GM12878 (cell line): ENCODE measurements around the gene POLA1. TPM values are rescaled to one million over a fixed set of nuclear protein-coding genes. Genes with fewer than 3 reads are reported as not detected.

Experiments
- ATAC-seq: fragments of 200-7000 bp; cut with Tn5 transposase; 3 replicates; pipeline ENCODE4 v1.9.1; 2020; ENCODE audit warnings: mild to moderate bottlenecking, moderate library complexity
- BruUV-seq: library from RNA; stranded (reverse); fragments of 400-500 nt; replicated peaks from 2 replicates; lab custom pipeline; 2021; lab: Mats Ljungman, UMichigan
- CTCF ChIA-PET: fragments of 300-600 bp; sonication (Branson Sonifier 250); formaldehyde crosslinking; extraction: SDS; loops from one replicate; lab custom pipeline; 2021; ENCODE audit warnings: inconsistent platforms; lab: Yijun Ruan, JAX
- POLR2A ChIA-PET: fragments of 350-600 bp; formaldehyde crosslinking; extraction: SDS; loops from one replicate; lab custom pipeline; 2021; ENCODE audit warnings: inconsistent platforms; lab: Charles Lee
- RAD21 ChIA-PET: fragments of 300-600 bp; sonication (Branson Sonifier 250); formaldehyde crosslinking; loops from one replicate; lab custom pipeline; 2023; ENCODE audit warnings: antibody characterized with exemption; ENCODE audit not compliant: unreplicated experiment; lab: Charles Lee
- SMC1A ChIA-PET: fragments of 300-600 bp; sonication (Branson Sonifier 250); formaldehyde crosslinking; loops from one replicate; lab custom pipeline; 2023; ENCODE audit not compliant: unreplicated experiment, uncharacterized antibody; lab: Charles Lee
- DNase-seq: peaks from one replicate; pipeline ENCODE4 v3.0.0-alpha.2; 2011; ENCODE audit warnings: low read depth, low spot score
- FAIRE-seq: peaks from 3 replicates; lab custom pipeline; 2011; peaks lifted over from hg19 to GRCh38; lab: Jason Lieb, UNC
- H2AFZ ChIP-seq: 2 replicates; pipeline ENCODE4 v1.6.0; 2011; ENCODE audit warnings: low read depth, low read length, control low read depth; ENCODE audit not compliant: control insufficient read depth
- H3K27ac ChIP-seq: 2 replicates; pipeline ENCODE4 v1.5.1; 2011; ENCODE audit warnings: control low read depth; ENCODE audit not compliant: control insufficient read depth, insufficient read depth
- H3K27me3 ChIP-seq, 2 experiments: replicated peaks in 1 of 2; 2 replicates each; pipeline versions ENCODE4 v1.6.0 to v1.6.1; 2011; ENCODE audit warnings: low read length in 1 of 2; ENCODE audit not compliant: control insufficient read depth in 2 of 2, insufficient read depth in 2 of 2
- H3K36me3 ChIP-seq, 2 experiments: 2 replicates each; pipeline ENCODE4 v1.5.1; 2011; ENCODE audit warnings: low read length in 1 of 2; ENCODE audit not compliant: control insufficient read depth in 2 of 2, insufficient read depth in 2 of 2
- H3K4me1 ChIP-seq: 2 replicates; pipeline ENCODE4 v1.6.1; 2011; ENCODE audit warnings: mild to moderate bottlenecking, low read length, moderate library complexity, mixed read lengths; ENCODE audit not compliant: control insufficient read depth, insufficient read depth
- H3K4me2 ChIP-seq: 2 replicates; pipeline ENCODE4 v1.6.0; 2011; ENCODE audit warnings: control low read depth; ENCODE audit not compliant: control insufficient read depth, insufficient read depth
- H3K4me3 ChIP-seq: fragments of 200-600 bp; sonication (generic); 2 replicates; pipeline ENCODE4 v1.5.1; 2016
- H3K79me2 ChIP-seq: 2 replicates; pipeline ENCODE4 v1.6.0; 2011; ENCODE audit warnings: low read length; ENCODE audit not compliant: control insufficient read depth, insufficient read depth
- H3K9ac ChIP-seq: 2 replicates; pipeline ENCODE4 v1.8.0; 2011; ENCODE audit warnings: low read length, control low read depth, mixed read lengths; ENCODE audit not compliant: control insufficient read depth, insufficient read depth
- H3K9me3 ChIP-seq: replicated peaks from 3 replicates; pipeline ENCODE4 v1.5.1; 2011; ENCODE audit warnings: mild to moderate bottlenecking, low read length; ENCODE audit not compliant: control insufficient read depth, insufficient read depth
- H4K20me1 ChIP-seq: 2 replicates; pipeline ENCODE4 v1.6.0; 2011; ENCODE audit not compliant: control insufficient read depth, insufficient read depth
- BCL3 ChIP-seq: IDR thresholded peaks from 2 replicates; pipeline ENCODE4 v1.6.1; 2011; ENCODE audit warnings: borderline replicate concordance, low read depth, mild to moderate bottlenecking, moderate library complexity, low read length; ENCODE audit not compliant: insufficient read depth, poor library complexity, severe bottlenecking
- CBFB ChIP-seq: IDR thresholded peaks from 2 replicates; pipeline ENCODE4 v1.6.1; 2016; ENCODE audit warnings: antibody characterized with exemption, low read depth
- CREB1 ChIP-seq: IDR thresholded peaks from 2 replicates; pipeline ENCODE4 v1.6.1; 2012; ENCODE audit warnings: low read depth, mild to moderate bottlenecking, inconsistent platforms
- ETV6 ChIP-seq, 2 experiments: fragments of 450-650 bp in 1 of 2; IDR thresholded peaks in 1 of 2; conservative IDR thresholded peaks in 1 of 2; 2 replicates each; pipeline ENCODE4 v1.6.1; 2014; ENCODE audit warnings: antibody characterized with exemption in 1 of 2, borderline replicate concordance in 1 of 2, low read depth in 1 of 2, mild to moderate bottlenecking in 1 of 2, moderate library complexity in 1 of 2
- HDAC2 ChIP-seq: fragments of 200-600 bp; sonication (generic); IDR thresholded peaks from 2 replicates; pipeline ENCODE4 v1.6.1; 2017
- NBN ChIP-seq: fragments of 450-650 bp; IDR thresholded peaks from 2 replicates; pipeline ENCODE4 v1.6.1; 2016
- NR2C1 ChIP-seq: fragments of 450-650 bp; IDR thresholded peaks from 2 replicates; pipeline ENCODE4 v1.6.1; 2017; ENCODE audit warnings: antibody characterized with exemption, mild to moderate bottlenecking, moderate library complexity
- PAX8 ChIP-seq: fragments of 450-650 bp; IDR thresholded peaks from 2 replicates; pipeline ENCODE4 v1.6.1; 2017; ENCODE audit warnings: mild to moderate bottlenecking, moderate library complexity
- POU2F2 ChIP-seq: IDR thresholded peaks from 3 replicates; pipeline ENCODE4 v1.6.1; 2011; ENCODE audit warnings: low read depth, mild to moderate bottlenecking, low read length, borderline replicate concordance
- RELA ChIP-seq: fragments of 450-650 bp; IDR thresholded peaks from 2 replicates; pipeline ENCODE4 v1.8.0; 2014; ENCODE audit warnings: borderline replicate concordance; ENCODE audit not compliant: partially characterized antibody
- SMAD1 ChIP-seq: fragments of 450-650 bp; IDR thresholded peaks from 2 replicates; pipeline ENCODE4 v1.6.1; 2018; ENCODE audit warnings: mild to moderate bottlenecking, low read depth; ENCODE audit not compliant: partially characterized antibody
- SRF ChIP-seq, 2 experiments: IDR thresholded peaks; 2 replicates each; pipeline ENCODE4 v1.6.1; 2011; ENCODE audit warnings: low read depth in 2 of 2, low read length in 2 of 2, mild to moderate bottlenecking in 1 of 2, moderate library complexity in 1 of 2
- ZNF24 ChIP-seq: fragments of 450-650 bp; IDR thresholded peaks from 2 replicates; pipeline ENCODE4 v1.6.1; 2017; ENCODE audit warnings: antibody characterized with exemption, mild to moderate bottlenecking
- WGBS: methylation state at CpG from one replicate; pipeline ENCODE4 v1.1.6; 2016; ENCODE audit warnings: low lambda C conversion rate; ENCODE audit not compliant: insufficient replicate concordance, insufficient coverage; ENCODE audit errors: missing lambda C conversion rate; 5-methylcytosine and 5-hydroxymethylcytosine counted together
- in situ Hi-C: fragments of 300-500 bp; cut with MboI; formaldehyde crosslinking; loops from 9 replicates; pipeline ENCODE4 v1.14.3; 2018; ENCODE audit warnings: mixed read lengths
- intact Hi-C: fragments of 100-400 bp; cut with micrococcal nuclease; formaldehyde crosslinking; loops from one replicate; pipeline ENCODE4 v1.14.2; 2022; ENCODE audit not compliant: unreplicated experiment
- polyA plus RNA-seq, 11 experiments: library from polyadenylated mRNA; depleted of rRNA in 4 of 11; unstranded in 6 of 11; stranded (reverse) in 5 of 11; fragments of >200 nt; fragmentation: Nextera tagmentation in 4 of 11; fragmentation: Illumina TruSeq in 1 of 11; extraction: Ambion mirVana in 4 of 11; extraction: Trizol in 1 of 11; gene quantifications; 1 replicate in 1 of 11; 2 replicates in 10 of 11; pipeline versions ENCODE4 v1.2.1 to v1.2.3, GENCODE V29; 2011 to 2016; ENCODE audit warnings: inconsistent platforms in 2 of 11, missing spikeins in 2 of 11, low read depth in 1 of 11
- total RNA-seq, 4 experiments: library from RNA; depleted of rRNA in 3 of 4; stranded (reverse); fragments of >200 nt in 3 of 4; fragmentation: Illumina TruSeq in 1 of 4; extraction: Trizol in 1 of 4; gene quantifications; 2 replicates each; pipeline versions ENCODE4 v1.2.1 to v1.2.3, GENCODE V29; 2013 to 2021
- TF ChIP-seq, protein P1 (sequence below): IDR thresholded peaks from 2 replicates; pipeline ENCODE4 v1.6.1; 2012; ENCODE audit warnings: low read length, inconsistent platforms

Gene POLA1
- total and polyA plus RNA-seq, 10 of the 15 experiments (the other 5 are each of a cell fraction or from before 2014, with no cell fraction given) = 6.5 to 34.7 (median 24.8) TPM

DNA sequence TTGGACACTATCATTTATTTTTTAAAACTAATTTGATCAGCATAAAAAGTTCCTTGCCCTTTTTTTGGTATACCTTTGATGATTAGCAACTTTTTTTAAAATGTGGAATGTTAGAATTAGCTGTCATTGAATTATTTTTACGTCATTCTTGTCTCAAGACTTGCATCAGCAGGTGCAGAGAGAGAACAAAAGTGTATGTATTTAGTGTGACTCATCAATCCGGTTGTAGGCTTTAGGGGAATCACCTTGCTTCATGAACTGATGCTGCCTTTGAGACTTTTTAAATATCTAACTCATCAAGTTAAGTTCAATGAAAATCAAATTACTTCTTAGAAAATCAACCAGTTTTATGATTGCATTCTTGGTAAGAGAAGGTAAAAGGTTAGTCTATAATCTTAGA is 197.0 kb downstream of the POLA1 start:
- FAIRE-seq (no peak), DNase-seq (no peak), ATAC-seq (peak; percentile 46; the same call in 2 of the 3 replicates)
- no peaks in the 10 kb centered on the region for H3K27me3 ChIP-seq
- no peaks in the 10 kb centered on the region for H3K9me3 ChIP-seq
- 0% methylated on average over 2 of the region's 2 CpGs for WGBS
- RAD21 ChIA-PET = no interaction called here
- H2AFZ ChIP-seq = no peak overlapping the region
- no peaks in the 10 kb centered on the region for H3K4me1 ChIP-seq
- H3K9ac ChIP-seq = no peak overlapping the region
- in situ Hi-C loops = no loop called here
- CTCF ChIA-PET = no interaction called here
- no peak overlapping the region for H3K4me3 ChIP-seq
- no peaks in the 10 kb centered on the region for H3K79me2 ChIP-seq
- H3K27ac ChIP-seq = no peak overlapping the region
- H3K36me3 ChIP-seq = 0 out of 4 replicates have a peak, but pooled peaks cover 0 to 3% of the 10 kb centered on the region in 2 experiments
- SMC1A ChIA-PET = interaction anchor here (0.5 kb wide), 1 partner anchor 686 kb away, joined by 3 read pairs; no protein-coding TSS in a partner anchor
- H3K4me2 ChIP-seq = no peak overlapping the region
- no TSS peak for BruUV-seq
- TF ChIP-seq HDAC2 = no peak
- TF ChIP-seq CREB1 = peak; percentile 51; the same call in 1 of the 2 replicates
- no peaks in the 10 kb centered on the region for H4K20me1 ChIP-seq
- POLR2A ChIA-PET = no interaction called here
- intact Hi-C loops = no loop called here

GRCh38 chrX:24899391-24899790 is 205.7 kb downstream of the POLA1 start:
- WGBS = 72% methylated on average over 6 of the region's 6 CpGs
- FAIRE-seq = no peak
- RAD21 ChIA-PET = no interaction called here
- Histone ChIP-seq H3K36me3 (no peaks in the 10 kb centered on the region; a peak in 1 of 4 replicates), H3K9me3 (no peaks in the 10 kb centered on the region), H3K4me1 (no peaks in the 10 kb centered on the region), H3K79me2 (no peaks in the 10 kb centered on the region), H3K4me2 (no peak overlapping the region), H3K4me3 (no peak overlapping the region), H2AFZ (no peak overlapping the region), H3K27me3 (no peaks in the 10 kb centered on the region), H4K20me1 (no peaks in the 10 kb centered on the region), H3K27ac (no peak overlapping the region), H3K9ac (no peak overlapping the region)
- DNase-seq = no peak
- in situ Hi-C loops (no loop called here), intact Hi-C loops (no loop called here)
- ATAC-seq = no peak
- POLR2A ChIA-PET = no interaction called here
- CTCF ChIA-PET = no interaction called here
- SMC1A ChIA-PET = interaction anchor here (1.0 to 1.2 kb wide), 2 partner anchors 14 to 19 kb away, joined by 3 read pairs; no protein-coding TSS in a partner anchor
- TF ChIP-seq, protein P1, sequence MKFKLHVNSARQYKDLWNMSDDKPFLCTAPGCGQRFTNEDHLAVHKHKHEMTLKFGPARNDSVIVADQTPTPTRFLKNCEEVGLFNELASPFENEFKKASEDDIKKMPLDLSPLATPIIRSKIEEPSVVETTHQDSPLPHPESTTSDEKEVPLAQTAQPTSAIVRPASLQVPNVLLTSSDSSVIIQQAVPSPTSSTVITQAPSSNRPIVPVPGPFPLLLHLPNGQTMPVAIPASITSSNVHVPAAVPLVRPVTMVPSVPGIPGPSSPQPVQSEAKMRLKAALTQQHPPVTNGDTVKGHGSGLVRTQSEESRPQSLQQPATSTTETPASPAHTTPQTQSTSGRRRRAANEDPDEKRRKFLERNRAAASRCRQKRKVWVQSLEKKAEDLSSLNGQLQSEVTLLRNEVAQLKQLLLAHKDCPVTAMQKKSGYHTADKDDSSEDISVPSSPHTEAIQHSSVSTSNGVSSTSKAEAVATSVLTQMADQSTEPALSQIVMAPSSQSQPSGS = no peak
- TF ChIP-seq RELA = no peak
- TF ChIP-seq SRF (IDR thresholded peaks at IDR 0.05; ENCODE audit: low read depth in 2 of 2, low read length in 2 of 2) = no peak
- TF ChIP-seq ZNF24 = no peak
- no peak for TF ChIP-seq POU2F2
- no peak for TF ChIP-seq BCL3
- no peak for TF ChIP-seq NR2C1
- TF ChIP-seq SMAD1 = no peak
- no peak for TF ChIP-seq PAX8
- no peak for TF ChIP-seq NBN
- no peak for TF ChIP-seq ETV6 (conservative IDR thresholded peaks at IDR 0.05 in 1 of 2, IDR thresholded peaks at IDR 0.05 in 1 of 2; ENCODE audit: borderline replicate concordance in 1 of 2, low read depth in 1 of 2)
- TF ChIP-seq CBFB = no peak
- BruUV-seq = no TSS peak
